Mesothelial cell of epicardium (in vitro differentiated cells): ENCODE results near the gene PLEKHH2. TPM values are rescaled to one million over a fixed set of nuclear protein-coding genes. Genes with fewer than 3 reads are reported as not detected.

Experiments
- DNase-seq, 2 experiments: peaks; one replicate each; pipeline ENCODE4 v3.0.0; 2021; ENCODE audit warnings: low spot score in 2 of 2; ENCODE audit not compliant: unreplicated experiment in 2 of 2
- H3K27ac Mint-ChIP-seq: 2 replicates; pipeline ENCODE4 v1.8.0; 2021; ENCODE audit warnings: mixed read lengths
- H3K27me3 Mint-ChIP-seq: 2 replicates; pipeline ENCODE4 v1.8.0; 2021; ENCODE audit warnings: low read depth, mixed read lengths
- H3K36me3 Mint-ChIP-seq: 2 replicates; pipeline ENCODE4 v1.8.0; 2021; ENCODE audit warnings: mixed read lengths
- H3K4me1 Mint-ChIP-seq: 2 replicates; pipeline ENCODE4 v1.8.0; 2021; ENCODE audit warnings: mixed read lengths
- H3K4me3 Mint-ChIP-seq: 2 replicates; pipeline ENCODE4 v1.8.0; 2021; ENCODE audit warnings: mild to moderate bottlenecking, moderate library complexity, mixed read lengths
- H3K9me3 Mint-ChIP-seq: 2 replicates; pipeline ENCODE4 v1.8.0; 2021; ENCODE audit warnings: mixed read lengths
- CTCF ChIP-seq: fragments of 200-600 bp; sonication (generic); IDR thresholded peaks from one replicate; pipeline ENCODE4 v1.5.0; 2021; ENCODE audit warnings: antibody characterized with exemption; ENCODE audit not compliant: unreplicated experiment
- total RNA-seq: library from RNA; stranded (reverse); gene quantifications from 3 replicates; pipeline ENCODE4 v1.2.1, GENCODE V29; 2021

Gene PLEKHH2
- total RNA-seq, 1 donor from 2014 or later = 12.0 TPM

- H3K36me3 Mint-ChIP-seq = peaks cover 29% of the 10 kb centered on the region
- no peak overlapping the region for H3K27ac Mint-ChIP-seq
- H3K9me3 Mint-ChIP-seq = no peaks in the 10 kb centered on the region
- no peak for DNase-seq
- no peak overlapping the region for H3K4me3 Mint-ChIP-seq
- TF ChIP-seq CTCF = no peak
- no peaks in the 10 kb centered on the region for H3K4me1 Mint-ChIP-seq
- H3K27me3 Mint-ChIP-seq = no peaks in the 10 kb centered on the region
Observed at GRCh38 chr2:43791035-43791765, 154.1 kb downstream of the PLEKHH2 start.

GRCh38 chr2:43792653-43793052, 155.6 kb downstream of the PLEKHH2 start:
- no peak for DNase-seq
- H3K27me3 Mint-ChIP-seq = no peaks in the 10 kb centered on the region
- H3K36me3 Mint-ChIP-seq = peaks cover 34% of the 10 kb centered on the region
- no peak overlapping the region for H3K27ac Mint-ChIP-seq
- no peak for TF ChIP-seq CTCF
- H3K4me1 Mint-ChIP-seq = no peaks in the 10 kb centered on the region
- H3K9me3 Mint-ChIP-seq = no peaks in the 10 kb centered on the region
- H3K4me3 Mint-ChIP-seq = no peak overlapping the region

- TF ChIP-seq CTCF = no peak
- Mint-ChIP-seq H3K9me3 (no peaks in the 10 kb centered on the region), H3K4me3 (no peak overlapping the region), H3K4me1 (no peaks in the 10 kb centered on the region), H3K36me3 (peaks cover 30% of the 10 kb centered on the region), H3K27me3 (no peaks in the 10 kb centered on the region), H3K27ac (no peak overlapping the region)
- DNase-seq = no peak
Observed at GRCh38 chr2:43794956-43795355, 157.9 kb downstream of the PLEKHH2 start.

- no peaks in the 10 kb centered on the region for H3K4me1 Mint-ChIP-seq
- no peak overlapping the region for H3K27ac Mint-ChIP-seq
- no peak overlapping the region for H3K4me3 Mint-ChIP-seq
- no peaks in the 10 kb centered on the region for H3K27me3 Mint-ChIP-seq
- TF ChIP-seq CTCF = no peak
- peaks cover 23% of the 10 kb centered on the region for H3K36me3 Mint-ChIP-seq
- DNase-seq = no peak
- H3K9me3 Mint-ChIP-seq = no peaks in the 10 kb centered on the region
Observed at GRCh38 chr2:43796206-43796605, 159.1 kb downstream of the PLEKHH2 start.

GRCh38 chr2:43798300-43798699, 161.2 kb downstream of the PLEKHH2 start:
- H3K27ac Mint-ChIP-seq = no peak overlapping the region
- DNase-seq = no peak

More at GRCh38 chr2:43798300-43798699, 161.2 kb downstream of the PLEKHH2 start:
- peak; percentile 23 for TF ChIP-seq CTCF
- Mint-ChIP-seq H3K4me3 (no peak overlapping the region), H3K27me3 (no peaks in the 10 kb centered on the region), H3K4me1 (no peaks in the 10 kb centered on the region), H3K9me3 (no peaks in the 10 kb centered on the region), H3K36me3 (peaks cover 19% of the 10 kb centered on the region)
